Astrocyte (in vitro differentiated cells and primary cell): ENCODE data around the gene CABCOCO1.

Source experiments
- CTCF ChIP-seq: IDR thresholded peaks from 2 replicates; pipeline ENCODE4 v1.5.1; 2011; ENCODE audit warnings: low read depth, mild to moderate bottlenecking, inconsistent platforms, low read length, moderate library complexity; ENCODE audit not compliant: insufficient read depth
- EZH2 ChIP-seq: IDR thresholded peaks from 2 replicates; pipeline ENCODE4 v1.6.1; 2012; ENCODE audit warnings: mild to moderate bottlenecking, low read length, inconsistent platforms; ENCODE audit not compliant: insufficient read depth

GRCh38 chr10:61708846-61709245 is 46.1 kb downstream of the CABCOCO1 start:
- TF ChIP-seq EZH2 (no peak), CTCF (no peak)
